Vagina (tissue), 2 donors: ENCODE measurements around the gene THSD7A. TPM values are rescaled to one million over a fixed set of nuclear protein-coding genes. Genes with fewer than 3 reads are reported as not detected.

Source experiments
- DNase-seq, 2 donors: peaks; one replicate each; pipeline ENCODE4 v3.0.0-alpha.2; 2017; ENCODE audit errors: extremely low spot score in 2 of 2
- H3K27ac ChIP-seq: fragments of 200-600 bp; sonication (generic); one replicate; pipeline ENCODE4 v1.5.1; 2019
- H3K27me3 ChIP-seq: fragments of 200-600 bp; sonication (generic); one replicate; pipeline ENCODE4 v1.5.1; 2019
- H3K36me3 ChIP-seq, 2 donors: fragments of 200-600 bp; sonication (generic); one replicate each; pipeline ENCODE4 v1.5.1; 2017 to 2019
- H3K4me1 ChIP-seq: fragments of 200-600 bp; sonication (generic); one replicate; pipeline ENCODE4 v1.5.1; 2019
- H3K4me3 ChIP-seq, 2 donors: fragments of 200-600 bp; sonication (generic); 1 replicate in 1 of 2; 2 replicates in 1 of 2; pipeline ENCODE4 v1.5.1; 2016 to 2019
- H3K9me3 ChIP-seq: fragments of 200-600 bp; sonication (generic); one replicate; pipeline ENCODE4 v1.5.1; 2019
- CTCF ChIP-seq, 3 experiments: fragments of 450-650 bp in 2 of 3; fragments of 200-600 bp in 1 of 3; sonication (generic) in 1 of 3; IDR thresholded peaks; one replicate each; pipeline ENCODE4 v1.5.1; 2017 to 2019; ENCODE audit warnings: antibody characterized with exemption in 3 of 3, mild to moderate bottlenecking in 2 of 3, moderate library complexity in 2 of 3
- POLR2A ChIP-seq, 2 donors: fragments of 450-650 bp; IDR thresholded peaks; one replicate each; pipeline ENCODE4 v1.6.1; 2017; ENCODE audit warnings: antibody characterized with exemption in 2 of 2, mild to moderate bottlenecking in 2 of 2, moderate library complexity in 2 of 2
- POLR2AphosphoS5 ChIP-seq, 2 donors: sonication (generic); formaldehyde crosslinking; IDR thresholded peaks; one replicate each; pipeline ENCODE4 v1.9.0; 2017; ENCODE audit warnings: antibody characterized with exemption in 2 of 2, mild to moderate bottlenecking in 2 of 2, low read depth in 1 of 2; ENCODE audit not compliant: insufficient read depth in 1 of 2
- intact Hi-C: fragments of 100-400 bp; cut with DNase I; formaldehyde crosslinking; loops from one replicate; pipeline ENCODE4 v1.15.1; 2023
- total RNA-seq: library from RNA; depleted of rRNA; stranded (reverse); fragments of >200 nt; gene quantifications from one replicate; pipeline ENCODE4 v1.2.3, GENCODE V29; 2016

The THSD7A gene
- total RNA-seq, 1 donor from 2014 or later = 9.3 TPM

- no peak for DNase-seq
- no peak for TF ChIP-seq POLR2AphosphoS5 (IDR thresholded peaks at IDR 0.05; ENCODE audit: insufficient read depth in 1 of 2, low read depth in 1 of 2)
- no peak for TF ChIP-seq CTCF (IDR thresholded peaks at IDR 0.05)
- TF ChIP-seq POLR2A (IDR thresholded peaks at IDR 0.05) = no peak
- H3K9me3 ChIP-seq = no peaks in the 10 kb centered on the region
These were observed 14.8 kb downstream of the THSD7A start for GRCh38 chr7:11817111-11817740.

GRCh38 chr7:11811709-11812108, 20.3 kb downstream of the THSD7A start:
- DNase-seq = no peak
- no peaks in the 10 kb centered on the region for H3K9me3 ChIP-seq
- no peaks in the 10 kb centered on the region for H3K36me3 ChIP-seq
- no peaks in the 10 kb centered on the region for H3K4me1 ChIP-seq
- no peaks in the 10 kb centered on the region for H3K27me3 ChIP-seq
- no peak overlapping the region for H3K4me3 ChIP-seq
- intact Hi-C loops = loop anchor here (5.0 kb wide), 1 partner anchor 1144 kb away; no protein-coding TSS in a partner anchor
- no peak overlapping the region for H3K27ac ChIP-seq
- TF ChIP-seq POLR2AphosphoS5 (IDR thresholded peaks at IDR 0.05; ENCODE audit: insufficient read depth in 1 of 2, low read depth in 1 of 2) = no peak
- no peak for TF ChIP-seq CTCF (IDR thresholded peaks at IDR 0.05)
- TF ChIP-seq POLR2A (IDR thresholded peaks at IDR 0.05) = no peak

More at GRCh38 chr7:11817111-11817740, 14.8 kb downstream of the THSD7A start:
- Histone ChIP-seq H3K27me3 (no peaks in the 10 kb centered on the region), H3K4me1 (no peaks in the 10 kb centered on the region), H3K27ac (no peak overlapping the region), H3K36me3 (no peaks in the 10 kb centered on the region), H3K4me3 (no peak overlapping the region)
- intact Hi-C loops = no loop called here

- TF ChIP-seq POLR2A (IDR thresholded peaks at IDR 0.05) (no peak), CTCF (IDR thresholded peaks at IDR 0.05) (no peak), POLR2AphosphoS5 (IDR thresholded peaks at IDR 0.05; ENCODE audit: insufficient read depth in 1 of 2, low read depth in 1 of 2) (no peak)
- H3K27ac ChIP-seq = no peak overlapping the region
- no peaks in the 10 kb centered on the region for H3K9me3 ChIP-seq
- H3K4me1 ChIP-seq = no peaks in the 10 kb centered on the region
- no peaks in the 10 kb centered on the region for H3K36me3 ChIP-seq
- no peak for DNase-seq
- H3K4me3 ChIP-seq = no peak overlapping the region
- intact Hi-C loops = loop anchor here (5.0 kb wide), 1 partner anchor 1143 kb away; no protein-coding TSS in a partner anchor
- no peaks in the 10 kb centered on the region for H3K27me3 ChIP-seq
These were observed 21.9 kb downstream of the THSD7A start for GRCh38 chr7:11810043-11810625.

- intact Hi-C loops = no loop called here
- no peaks in the 10 kb centered on the region for H3K9me3 ChIP-seq
- TF ChIP-seq POLR2A (IDR thresholded peaks at IDR 0.05) = no peak
- no peak for TF ChIP-seq POLR2AphosphoS5 (IDR thresholded peaks at IDR 0.05; ENCODE audit: insufficient read depth in 1 of 2, low read depth in 1 of 2)
- TF ChIP-seq CTCF (IDR thresholded peaks at IDR 0.05) = no peak
- H3K27ac ChIP-seq = no peak overlapping the region
- DNase-seq = no peak
- no peaks in the 10 kb centered on the region for H3K36me3 ChIP-seq
- no peaks in the 10 kb centered on the region for H3K4me1 ChIP-seq
- no peak overlapping the region for H3K4me3 ChIP-seq
- H3K27me3 ChIP-seq = no peaks in the 10 kb centered on the region
These were observed 25.0 kb downstream of the THSD7A start for GRCh38 chr7:11807000-11807399.

- no peak overlapping the region for H3K4me3 ChIP-seq
- intact Hi-C loops = no loop called here
- H3K4me1 ChIP-seq = no peaks in the 10 kb centered on the region
- DNase-seq = no peak
- no peak overlapping the region for H3K27ac ChIP-seq
- H3K36me3 ChIP-seq = no peaks in the 10 kb centered on the region
- no peaks in the 10 kb centered on the region for H3K9me3 ChIP-seq
- TF ChIP-seq POLR2AphosphoS5 (IDR thresholded peaks at IDR 0.05; ENCODE audit: insufficient read depth in 1 of 2, low read depth in 1 of 2) = no peak
- no peak for TF ChIP-seq CTCF (IDR thresholded peaks at IDR 0.05)
- TF ChIP-seq POLR2A (IDR thresholded peaks at IDR 0.05) = no peak
- no peaks in the 10 kb centered on the region for H3K27me3 ChIP-seq
These were observed 27.4 kb downstream of the THSD7A start for GRCh38 chr7:11804621-11805020.
